GM21515 (cell line): ENCODE data around the gene HNRNPL.
A peak's percentile ranks its signal among the peaks of the same experiment; 100 is the strongest.
"Not testable (repeated sequence)": the region's sequence is repeated elsewhere in the genome, so short reads cannot be mapped to it uniquely, and the experiment has no call there.

Source experiments
- ATAC-seq: cut with Tn5 transposase; IDR thresholded peaks from one replicate; pipeline ENCODE4 v1.9.1; 2021; ENCODE audit not compliant: unreplicated experiment

Gene HNRNPL

DNA sequence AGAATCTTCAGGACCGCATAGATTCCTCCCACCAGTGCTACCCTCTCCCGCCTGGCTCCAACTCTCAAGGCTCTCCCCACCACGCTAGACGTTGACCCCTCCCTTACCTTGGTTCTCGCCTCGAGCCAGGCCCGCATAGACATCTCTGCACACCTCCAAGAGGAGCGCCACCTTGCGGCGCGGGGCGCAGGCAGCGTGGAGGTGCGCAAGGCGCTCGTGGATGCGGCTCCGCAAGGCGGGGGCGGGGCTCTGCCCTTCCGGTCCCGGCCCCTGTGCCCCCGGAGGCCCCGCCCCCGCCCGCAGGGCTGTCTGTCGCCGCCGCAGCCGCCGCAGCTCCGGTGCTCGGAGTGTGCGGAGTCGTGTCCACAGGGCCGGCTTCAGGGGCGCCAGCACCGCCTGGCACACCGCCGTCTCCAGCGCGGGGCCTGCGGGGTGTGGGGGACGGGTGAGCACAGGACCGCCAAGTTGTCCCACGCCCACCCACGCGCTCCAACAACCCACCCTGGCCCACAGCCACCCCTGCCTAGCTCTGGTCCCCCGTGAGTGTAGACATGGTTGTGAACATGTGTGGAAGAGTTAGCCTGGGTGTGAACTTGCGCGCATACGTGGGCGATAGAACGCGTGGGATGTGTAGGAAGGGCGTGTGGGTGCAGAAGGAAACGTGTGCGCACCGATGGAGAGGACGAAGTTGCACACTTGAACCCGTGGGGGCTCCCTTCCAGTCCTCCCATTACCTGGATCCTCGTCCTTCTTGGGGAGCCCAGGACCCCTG, 20.2 kb upstream of the HNRNPL start:
- ATAC-seq, result peak; percentile 55

DNA sequence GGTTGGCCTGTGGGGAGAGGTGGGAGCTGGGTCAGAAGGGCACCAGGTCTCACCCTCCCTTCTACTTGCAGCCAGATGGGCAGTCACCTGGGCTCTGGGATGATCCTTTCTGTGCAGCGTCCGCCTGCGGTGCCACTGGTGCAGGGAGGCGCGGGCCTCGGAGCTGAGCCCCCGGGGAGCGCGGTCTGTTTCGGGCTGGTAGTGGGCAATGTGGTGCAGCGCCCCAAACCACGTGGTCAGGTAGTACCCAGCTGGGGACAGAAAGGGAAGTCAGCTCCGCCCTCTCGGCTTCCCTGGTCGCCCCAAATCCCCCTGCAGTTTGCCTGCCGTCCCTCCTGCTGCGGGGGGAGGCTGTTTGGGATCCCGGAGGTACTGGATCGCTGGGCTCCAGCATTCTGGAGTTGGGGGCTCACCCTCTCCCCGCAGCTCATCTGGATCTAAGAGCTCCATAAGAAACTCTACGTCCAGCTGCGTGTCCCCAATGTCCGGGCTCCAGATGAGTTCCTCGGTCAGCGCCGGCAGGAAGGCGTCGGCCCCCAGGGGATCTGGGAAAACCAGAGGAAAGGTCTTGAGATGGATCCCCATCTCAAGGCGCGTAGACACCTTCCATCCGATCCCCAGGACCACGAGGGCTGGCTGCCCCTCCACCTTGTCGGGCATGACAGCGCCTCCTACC, 19.5 kb upstream of the HNRNPL start:
- ATAC-seq, result no peak

DNA sequence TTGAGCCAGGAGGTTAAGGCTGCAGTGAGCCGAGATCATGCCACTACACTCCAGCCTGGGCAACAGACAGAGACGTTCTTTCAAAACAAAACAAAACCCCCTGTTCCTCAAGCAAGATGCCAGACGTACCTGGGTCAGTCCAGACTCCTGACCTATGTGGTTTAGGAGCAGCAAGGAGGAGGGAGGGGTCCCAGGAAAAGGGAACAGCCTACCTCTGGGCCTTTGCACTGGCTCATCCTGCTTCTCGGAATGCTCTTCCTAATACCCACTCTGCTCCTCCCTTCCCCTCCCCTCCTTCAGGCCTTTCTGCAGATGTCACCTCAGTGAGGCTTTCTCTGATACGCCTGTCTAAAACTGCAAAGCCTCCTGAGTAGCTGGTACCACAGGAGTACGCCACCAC, 18.8 kb upstream of the HNRNPL start:
- no peak for ATAC-seq

GRCh38 chr19:38867171-38867780, 17.5 kb upstream of the HNRNPL start:
- no peak for ATAC-seq

GRCh38 chr19:38862321-38863059, 12.7 kb upstream of the HNRNPL start:
- ATAC-seq, result no peak

DNA sequence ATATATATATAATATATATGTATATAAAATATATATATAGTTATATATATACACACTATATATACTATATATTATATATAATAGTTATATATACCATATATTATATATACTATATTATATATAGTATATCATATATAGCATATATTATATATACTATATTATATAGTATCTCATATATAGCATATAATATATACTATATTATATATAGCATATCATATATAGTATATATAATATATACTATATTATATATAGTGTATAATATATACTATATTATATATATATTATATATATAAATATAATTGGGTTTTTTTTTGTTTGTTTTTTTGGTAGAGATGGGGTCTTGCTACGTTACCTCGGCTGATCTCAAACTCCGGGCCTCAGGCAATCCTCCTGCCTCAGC, 11.6 kb upstream of the HNRNPL start:
- no peak for ATAC-seq

DNA sequence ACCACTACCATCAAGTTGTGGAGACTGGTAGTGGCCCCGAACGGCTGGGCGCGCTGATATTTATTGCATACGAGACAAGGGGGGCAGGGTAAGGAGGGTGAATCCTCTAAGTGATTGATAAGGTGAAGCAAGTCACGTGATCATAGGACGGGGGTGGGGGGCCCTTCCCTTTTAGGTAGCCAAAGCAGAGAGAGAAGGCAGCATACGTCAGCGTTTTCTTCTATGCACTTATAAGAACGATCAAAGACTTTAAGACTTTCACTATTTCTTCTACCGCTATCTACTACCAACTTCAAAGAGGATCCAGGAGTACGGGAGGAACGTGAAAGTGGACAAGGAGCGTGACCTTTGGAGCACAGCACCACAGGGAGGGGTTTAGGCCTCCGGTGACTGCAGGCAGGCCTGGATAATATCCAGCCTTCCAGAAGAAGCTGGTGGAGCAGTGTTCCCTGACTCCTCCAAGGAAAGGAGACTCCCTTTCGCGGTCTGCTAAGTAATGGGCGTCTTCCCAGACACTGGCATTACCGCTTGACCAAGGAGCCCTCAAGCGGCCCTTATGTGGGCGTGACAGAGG, 9.9 kb upstream of the HNRNPL start:
- not testable (repeated sequence) for ATAC-seq

GRCh38 chr19:38856813-38857212, 7.0 kb upstream of the HNRNPL start:
- no peak for ATAC-seq

DNA sequence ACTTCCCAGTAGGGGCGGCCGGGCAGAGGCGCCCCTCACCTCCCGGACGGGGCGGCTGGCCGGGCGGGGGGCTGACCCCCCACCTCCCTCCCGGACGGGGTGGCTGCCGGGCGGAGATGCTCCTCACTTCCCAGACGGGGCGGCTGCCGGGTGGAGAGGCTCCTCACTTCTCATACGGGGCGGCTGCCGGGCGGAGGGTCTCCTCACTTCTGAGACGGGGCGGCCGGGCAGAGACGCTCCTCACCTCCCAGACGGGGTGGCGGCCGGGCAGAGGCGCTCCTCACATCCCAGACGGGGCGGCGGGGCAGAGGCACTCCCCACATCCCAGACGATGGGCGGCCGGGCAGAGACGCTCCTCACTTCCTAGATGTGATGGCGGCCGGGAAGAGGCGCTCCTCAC, 6.0 kb upstream of the HNRNPL start:
- not testable (repeated sequence) for ATAC-seq

GRCh38 chr19:38854961-38855360, 5.2 kb upstream of the HNRNPL start:
- ATAC-seq, result not testable (repeated sequence)

DNA sequence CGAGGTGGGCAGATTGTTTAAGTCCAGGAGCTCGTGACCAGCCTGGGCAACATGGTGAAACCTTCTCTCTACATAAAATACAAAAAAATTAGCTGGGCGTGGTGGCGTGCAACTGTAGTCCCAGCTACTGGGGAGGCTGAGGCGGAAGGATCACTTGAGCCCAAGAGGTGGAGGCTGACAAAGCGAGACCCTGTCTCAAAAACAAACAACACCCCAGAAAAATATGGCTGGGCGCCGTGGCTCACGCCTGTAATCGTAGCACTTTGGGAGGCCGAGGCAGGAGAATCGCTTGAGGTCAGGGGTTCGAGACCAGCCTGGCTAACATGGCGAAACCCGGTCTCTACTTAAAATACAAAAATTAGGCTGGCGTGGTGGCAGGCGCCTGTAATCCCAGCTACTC, 3.4 kb upstream of the HNRNPL start:
- ATAC-seq, result no peak

- no peak for ATAC-seq
Observed at GRCh38 chr19:38852231-38853044, 2.7 kb upstream of the HNRNPL start.

DNA sequence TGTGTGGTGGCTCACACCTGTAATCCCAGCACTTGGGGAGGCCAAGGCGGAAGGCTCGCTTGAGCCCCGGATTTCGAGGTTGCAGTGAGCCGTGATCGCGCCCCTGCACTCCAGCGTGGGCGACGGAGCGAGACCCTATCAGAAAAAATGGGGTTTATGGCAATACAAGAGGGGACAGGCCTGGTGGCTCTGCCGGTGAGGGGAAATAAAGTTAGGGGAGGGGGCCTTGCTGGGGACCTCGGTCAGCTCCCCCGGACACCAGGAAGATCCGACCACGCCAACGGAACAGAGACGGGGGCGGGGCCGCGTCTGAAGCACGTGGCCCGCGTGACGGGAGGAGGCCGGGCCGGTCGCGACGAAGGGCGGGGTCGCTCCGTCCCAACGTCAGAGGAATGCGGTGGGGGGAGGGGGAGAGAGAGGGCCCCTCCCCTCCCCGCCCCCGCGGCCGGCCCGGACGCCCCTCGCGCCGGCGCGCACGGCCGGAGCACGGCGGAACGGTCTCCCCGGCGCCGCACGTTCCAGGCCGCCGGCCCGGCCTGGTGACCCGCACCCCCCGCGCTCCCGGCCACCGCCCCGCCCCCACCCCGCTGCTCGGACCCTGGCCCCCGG, 1.9 kb upstream of the HNRNPL start:
- peak; percentile 18 for ATAC-seq

GRCh38 chr19:38850976-38851621, 1.3 kb upstream of the HNRNPL start:
- ATAC-seq, result no peak

- ATAC-seq, result peak; percentile 60
Observed at GRCh38 chr19:38850436-38850975, 720 bp upstream of the HNRNPL start.

GRCh38 chr19:38849147-38849859, 483 bp downstream of the HNRNPL start:
- ATAC-seq, result peak; percentile 22

DNA sequence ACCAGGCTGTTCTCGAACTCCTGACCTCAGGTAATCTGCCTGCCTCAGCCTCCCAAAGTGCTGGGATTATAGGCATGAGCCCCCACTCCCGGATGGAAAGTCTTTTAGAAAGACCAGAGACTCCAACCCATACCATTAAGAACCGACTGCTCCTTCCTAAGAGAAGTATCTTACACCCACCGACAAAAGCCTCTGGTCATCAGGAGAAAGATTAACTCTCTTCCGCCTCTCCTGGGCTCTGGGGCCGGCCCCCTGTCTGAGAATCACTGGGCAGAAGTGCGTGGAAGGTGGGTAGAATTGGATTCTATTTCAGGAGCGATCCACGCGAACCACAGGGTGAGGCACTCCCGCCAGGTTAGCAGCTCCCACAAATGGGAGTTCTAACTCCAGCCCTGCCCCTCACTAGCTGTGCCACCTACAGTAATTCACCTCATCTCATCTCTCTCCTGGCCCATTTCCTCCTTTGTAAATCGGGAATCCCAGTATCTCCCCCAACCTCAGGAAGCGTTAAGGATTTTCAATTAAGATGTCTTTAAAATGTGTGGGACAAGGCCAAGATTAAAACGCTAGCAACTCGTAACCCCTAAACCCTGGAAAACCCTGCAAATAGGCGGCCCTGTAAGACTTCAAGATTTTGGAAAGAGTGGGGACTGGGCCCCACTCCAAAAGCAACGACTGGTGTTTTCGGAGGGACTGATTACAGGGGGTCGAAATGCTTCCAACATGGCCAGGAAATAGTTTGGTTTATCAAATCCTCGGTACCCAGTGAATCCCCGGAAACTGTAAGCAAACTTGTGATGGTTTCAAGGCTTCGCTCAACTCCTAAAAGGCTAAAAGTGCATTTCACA, 1.3 kb downstream of the HNRNPL start:
- no peak for ATAC-seq

GRCh38 chr19:38846097-38846496, 3.7 kb downstream of the HNRNPL start:
- no peak for ATAC-seq
